CD4-positive, alpha-beta T cell treated with Interleukin-21 for 1 hour (primary cell): ENCODE measurements around the gene HLTF.
A peak's percentile ranks its signal among the peaks of the same experiment; 100 is the strongest.

Experiments used
- DNase-seq: peaks from one replicate; pipeline ENCODE4 v3.0.0-alpha.2; 2020

HLTF gene

DNA sequence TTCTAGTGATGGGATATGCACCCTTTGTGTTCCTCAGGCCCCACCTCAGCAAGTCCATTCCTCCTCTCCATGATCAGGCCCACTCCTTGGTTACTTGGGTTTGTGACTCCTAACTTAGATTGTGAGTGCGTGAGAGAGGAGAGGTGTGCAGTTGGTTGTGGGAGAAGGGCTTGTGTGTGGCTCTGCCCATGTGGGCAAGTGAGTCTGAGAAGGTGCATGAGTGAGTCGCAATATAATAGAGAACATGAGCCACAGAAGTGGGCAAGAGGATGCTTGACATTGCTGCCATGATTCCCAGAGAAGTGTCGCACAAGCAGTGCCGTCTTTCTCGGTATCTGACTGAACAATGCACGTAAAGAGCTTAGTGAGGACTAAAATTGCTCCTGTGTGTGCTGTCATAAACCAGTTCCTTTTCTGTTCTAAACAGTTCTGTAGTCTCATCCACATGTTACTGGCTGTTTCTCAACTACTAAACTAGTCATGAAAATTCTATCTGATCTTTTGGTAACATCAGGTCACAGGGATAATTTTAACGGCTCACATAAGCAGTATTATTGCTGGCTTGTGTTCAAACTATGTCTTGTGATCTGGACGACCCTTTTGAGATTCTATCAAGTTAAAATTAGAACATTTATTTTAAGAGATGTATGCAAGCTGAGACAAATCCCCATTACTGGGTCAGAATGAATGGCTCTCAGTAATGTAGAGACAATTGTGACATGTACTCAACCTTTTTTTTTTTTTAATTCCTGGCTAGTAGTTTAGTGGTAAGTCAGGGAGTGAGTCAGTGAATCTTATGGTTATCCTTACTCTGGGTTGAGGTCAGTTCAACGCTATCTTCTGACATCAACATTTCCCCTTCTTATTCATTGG is 69.4 kb downstream of the HLTF start:
- DNase-seq, result no peak

DNA sequence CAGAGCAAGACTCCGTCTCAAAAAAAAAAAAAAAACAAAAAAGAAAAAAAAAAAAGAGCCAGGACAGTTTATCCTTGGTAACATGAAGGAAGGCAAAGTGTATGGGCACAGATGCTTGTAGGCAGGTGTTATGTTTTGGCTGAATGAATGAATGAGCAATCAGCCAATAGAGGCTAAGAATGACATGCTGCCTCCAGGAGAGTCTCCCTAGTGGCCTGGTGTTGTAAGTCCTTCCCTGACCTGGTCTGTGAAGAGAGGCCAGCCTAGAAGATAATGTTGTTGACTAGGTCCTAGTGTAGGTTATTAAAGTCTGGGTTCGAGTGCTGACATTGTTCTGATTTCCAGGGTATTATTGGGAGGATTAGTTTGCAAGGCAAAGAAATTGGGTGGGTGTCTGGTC is 70.1 kb downstream of the HLTF start:
- DNase-seq, result no peak

DNA sequence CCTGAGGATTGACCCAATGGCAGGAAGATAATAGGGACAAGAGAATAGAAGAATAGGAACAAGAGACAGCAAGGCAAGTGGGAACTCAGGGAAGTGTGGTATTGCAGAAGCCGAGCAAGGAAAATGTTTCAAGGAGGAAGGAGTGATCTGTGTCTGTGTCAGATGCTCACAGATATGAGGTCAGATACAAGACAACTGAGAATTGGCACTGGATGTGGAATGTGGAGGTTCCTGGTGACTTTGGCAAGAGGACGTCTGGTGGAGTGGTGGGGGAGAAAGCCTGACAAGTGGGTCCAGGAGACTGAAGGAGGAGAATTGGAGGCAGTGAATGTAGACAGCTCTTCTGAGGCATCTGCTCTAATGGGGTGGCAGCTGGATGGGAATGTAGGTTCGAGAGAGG is 70.9 kb downstream of the HLTF start:
- no peak for DNase-seq

DNA sequence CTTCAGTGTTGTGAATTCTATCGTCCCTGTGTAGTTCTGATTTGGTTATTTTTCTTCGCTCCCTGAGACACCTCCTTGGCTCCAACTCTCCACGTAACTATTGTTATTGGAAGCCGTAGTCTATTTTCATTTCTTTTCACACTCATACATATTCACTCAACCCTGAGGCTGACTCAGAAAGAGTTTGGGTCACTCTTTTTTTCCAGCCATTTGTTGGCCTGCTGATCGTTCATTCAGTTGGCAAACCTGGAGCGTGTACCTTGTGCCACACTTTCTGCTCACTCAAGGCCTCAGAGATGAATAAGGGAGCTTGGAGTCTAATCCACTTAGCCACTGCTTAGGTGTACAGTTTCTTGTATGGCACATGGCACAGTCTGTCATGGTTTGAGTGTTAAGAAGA is 72.6 kb downstream of the HLTF start:
- no peak for DNase-seq

DNA sequence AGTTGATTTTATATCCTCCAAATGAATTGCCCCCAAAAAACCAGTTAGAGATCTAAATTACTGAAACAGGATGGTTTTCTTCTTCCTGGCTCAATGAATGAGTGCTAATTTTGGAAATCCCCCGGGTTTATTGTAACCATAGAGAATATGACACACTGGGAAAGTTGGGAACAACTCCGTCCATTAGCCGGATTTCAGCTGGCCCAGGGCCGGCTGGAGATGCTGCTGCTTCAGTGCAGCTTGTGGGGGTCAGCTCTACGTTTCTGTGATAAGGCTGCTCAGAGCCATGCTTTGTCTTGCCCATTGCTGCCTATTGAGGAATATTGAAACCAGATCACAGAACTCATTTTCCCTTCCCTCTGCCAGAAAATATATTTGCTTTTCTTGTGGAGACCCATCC is 74.7 kb downstream of the HLTF start:
- DNase-seq, result no peak

DNA sequence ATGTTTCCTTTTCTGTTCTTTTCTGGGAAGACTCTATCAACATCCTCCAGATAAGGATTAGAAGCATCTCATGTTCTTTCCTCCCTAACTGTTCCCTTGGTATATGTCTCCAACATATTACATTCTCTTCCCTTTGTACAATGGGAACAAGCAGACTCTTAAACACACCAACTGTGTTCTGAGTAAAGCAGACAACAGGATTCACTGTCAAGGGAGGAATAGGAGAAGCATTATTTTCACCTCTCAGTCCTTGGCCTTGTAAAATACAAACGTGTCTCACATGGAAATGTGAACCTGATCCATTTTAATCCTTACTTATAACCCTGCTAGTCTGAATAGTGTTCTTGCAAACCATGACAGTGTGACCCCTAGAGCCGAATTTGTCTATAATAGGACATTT is 75.4 kb downstream of the HLTF start:
- DNase-seq, result no peak

DNA sequence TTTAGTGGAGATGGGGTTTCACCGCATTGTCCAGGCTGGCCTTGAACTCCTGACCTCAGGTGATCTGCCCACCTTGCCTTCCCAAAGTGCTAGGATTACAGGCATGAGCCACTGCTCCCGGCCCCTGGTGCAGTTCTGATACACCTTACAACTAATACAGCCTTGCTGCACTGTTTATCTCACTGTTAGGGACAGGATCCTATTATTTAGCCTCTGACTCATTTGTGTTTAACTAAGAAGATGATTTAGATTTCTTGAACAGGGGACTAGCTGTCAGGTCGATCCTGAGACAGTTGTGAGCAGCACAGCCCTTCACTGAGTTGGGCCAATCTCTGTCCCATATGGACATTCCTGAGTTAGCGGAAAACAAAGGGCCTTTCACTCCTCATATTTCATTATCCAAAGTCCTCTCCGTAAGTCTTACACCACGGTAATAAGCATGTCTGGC is 75.8 kb downstream of the HLTF start:
- DNase-seq, result no peak

DNA sequence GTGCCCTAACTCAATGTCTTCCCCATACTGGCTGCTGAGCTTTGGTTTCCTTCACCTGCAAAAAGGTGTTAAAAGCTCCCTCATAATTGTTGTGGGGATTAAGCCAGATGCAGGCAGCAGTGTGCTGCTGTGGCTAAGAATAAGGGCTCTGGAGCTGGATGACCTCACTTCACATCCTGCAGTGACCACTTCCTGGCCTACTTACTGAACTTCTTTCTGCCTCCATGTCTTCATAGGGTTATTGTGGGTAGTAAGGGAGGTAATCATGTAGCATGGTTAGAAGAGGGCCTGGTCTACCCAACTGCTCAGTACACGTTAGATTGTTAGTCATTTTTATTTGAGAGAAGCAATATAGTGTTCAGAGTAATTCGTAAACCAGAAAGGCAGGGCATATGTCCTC is 76.6 kb downstream of the HLTF start:
- DNase-seq, result peak; percentile 64

DNA sequence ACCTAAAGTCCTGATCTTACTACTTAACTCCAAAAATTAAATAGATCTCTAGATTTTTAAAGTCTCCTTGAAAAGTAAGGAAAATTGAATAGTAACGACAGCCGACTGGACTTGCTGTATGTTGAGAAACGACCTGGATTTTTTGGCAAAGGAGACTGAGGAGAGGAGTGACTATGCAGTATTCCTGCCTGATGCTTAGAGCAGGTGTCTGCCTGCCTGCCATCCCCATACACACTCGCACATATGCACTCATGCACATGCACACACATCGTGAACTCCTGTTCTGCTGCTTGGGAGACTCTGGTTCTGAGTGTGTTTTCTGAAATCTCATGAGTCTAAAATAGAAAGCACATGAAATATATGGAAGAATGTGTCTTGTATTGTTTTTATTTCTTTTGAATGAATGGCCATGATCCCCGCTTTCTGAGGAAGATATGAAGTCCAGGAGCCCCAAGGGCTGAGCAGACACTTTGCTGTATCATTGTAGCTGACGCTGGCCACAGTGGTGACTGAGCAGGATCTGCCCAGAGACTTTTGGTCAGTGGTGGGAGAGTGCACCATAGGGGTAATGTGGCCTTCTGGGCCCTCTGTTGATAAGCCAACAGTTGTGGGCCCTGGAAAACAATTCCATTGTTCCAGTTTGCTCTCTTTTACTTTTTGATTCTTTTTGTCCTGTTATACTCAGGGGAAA is 78.6 kb downstream of the HLTF start:
- DNase-seq, result no peak

DNA sequence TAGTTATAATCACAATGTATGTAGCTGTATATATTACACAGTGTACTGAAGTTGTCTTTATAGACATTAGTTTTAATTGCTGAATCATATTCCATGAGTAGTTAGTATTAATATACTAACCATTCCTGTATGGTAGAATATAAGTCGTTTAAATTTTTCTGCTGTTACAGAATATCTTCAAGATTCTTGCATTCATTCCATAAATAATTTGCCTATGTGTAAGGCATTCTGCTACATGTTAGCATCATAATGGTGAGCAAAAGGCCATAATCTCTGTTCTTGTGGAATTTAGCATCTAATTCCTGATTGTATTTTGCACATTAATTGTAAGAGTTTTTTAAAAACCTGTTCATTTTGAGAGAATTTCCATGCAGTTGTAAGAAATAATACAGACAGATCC is 80.9 kb downstream of the HLTF start:
- DNase-seq, result no peak

DNA sequence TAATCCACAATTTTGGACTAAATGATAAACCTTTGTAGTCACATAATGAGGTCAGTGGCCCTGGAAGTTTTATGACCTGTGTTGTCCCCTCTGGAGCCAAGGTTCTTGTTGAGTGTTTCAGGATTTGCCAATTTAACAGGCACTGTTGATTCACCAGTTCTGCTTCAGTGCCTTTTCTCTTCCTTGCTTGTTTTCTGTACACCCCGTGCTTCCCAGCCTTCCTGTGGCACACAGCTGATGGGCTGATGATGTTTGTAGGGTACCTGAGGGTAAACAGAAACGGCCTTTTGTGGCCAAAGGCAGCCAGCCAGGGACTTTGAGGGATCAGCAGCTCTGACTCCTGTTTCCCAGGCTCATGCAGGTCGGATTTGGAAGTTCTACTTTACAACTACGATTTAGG is 81.7 kb downstream of the HLTF start:
- no peak for DNase-seq

DNA sequence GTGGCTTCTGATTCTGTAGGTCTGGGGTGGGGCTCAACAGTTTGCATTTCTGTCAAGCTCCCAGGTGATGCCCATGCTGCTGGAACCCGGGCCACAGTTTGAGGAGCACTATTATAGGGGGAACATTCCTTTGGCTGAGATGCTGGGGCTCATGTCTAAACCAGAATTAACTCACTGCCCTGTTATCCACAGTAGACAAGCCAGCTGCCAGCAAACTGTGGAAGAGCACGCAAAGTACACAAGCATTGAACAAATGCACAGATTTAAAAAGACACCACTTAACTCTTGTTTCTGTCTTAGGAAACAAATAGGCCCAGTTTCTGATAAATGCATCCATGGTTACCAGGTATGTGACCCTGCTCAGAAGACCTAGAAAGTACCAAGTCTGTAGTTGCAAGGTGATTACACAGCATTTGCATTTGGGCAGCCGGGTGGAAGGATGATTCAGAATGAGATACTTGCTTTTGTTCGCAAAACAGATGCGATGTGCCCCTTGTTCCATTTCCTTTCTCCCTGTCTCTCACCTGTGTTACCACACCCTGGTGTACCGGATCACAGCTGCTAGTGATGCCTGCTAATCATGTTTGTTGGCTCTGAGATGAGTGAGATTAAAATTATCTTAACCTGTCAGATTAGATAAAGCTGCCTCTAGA is 82.6 kb downstream of the HLTF start:
- DNase-seq, result peak; percentile 14

DNA sequence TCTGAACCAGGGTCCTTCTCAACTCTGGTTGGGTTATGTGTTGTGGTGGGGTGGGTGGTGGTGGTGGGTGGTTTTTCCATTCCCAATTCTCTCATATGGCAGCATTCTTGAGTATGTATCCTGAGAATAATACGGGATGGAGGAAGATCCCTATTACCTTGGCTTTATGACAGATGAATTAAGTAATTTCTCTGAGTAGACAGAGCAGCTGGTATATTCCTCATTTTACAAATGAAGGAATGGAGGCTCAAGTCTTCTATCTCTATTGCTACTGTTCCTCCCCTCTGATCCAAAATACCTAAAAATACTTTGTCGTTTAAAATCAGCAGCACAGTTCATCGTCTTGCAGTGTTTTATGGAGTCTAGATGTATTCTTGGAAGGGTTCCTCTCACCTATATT is 84.6 kb downstream of the HLTF start:
- DNase-seq, result no peak

DNA sequence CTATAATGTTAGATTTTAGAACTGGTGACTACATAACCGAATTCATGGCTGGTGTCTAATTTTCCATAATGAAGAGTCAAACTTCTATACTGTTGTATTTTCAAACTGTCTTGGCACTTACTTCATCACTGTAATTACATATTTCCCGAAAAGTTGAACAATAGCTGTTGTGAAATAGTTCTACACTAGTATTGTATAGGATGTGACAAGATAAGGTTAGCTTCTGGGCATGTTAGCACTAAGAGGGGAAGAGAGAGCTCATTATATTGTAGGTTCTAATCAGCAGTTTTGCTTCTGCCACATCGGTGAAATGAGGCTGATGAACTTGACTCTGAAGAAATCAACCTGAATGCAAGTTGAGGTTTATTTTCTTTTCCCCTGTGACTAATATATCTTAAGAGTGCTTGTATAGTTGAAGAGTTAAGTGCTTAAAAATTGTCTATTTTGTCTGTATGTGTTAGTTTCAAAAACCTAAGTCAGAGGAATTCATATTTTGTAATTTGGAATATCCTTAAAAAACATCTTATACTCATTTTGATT is 86.1 kb downstream of the HLTF start:
- no peak for DNase-seq

DNA sequence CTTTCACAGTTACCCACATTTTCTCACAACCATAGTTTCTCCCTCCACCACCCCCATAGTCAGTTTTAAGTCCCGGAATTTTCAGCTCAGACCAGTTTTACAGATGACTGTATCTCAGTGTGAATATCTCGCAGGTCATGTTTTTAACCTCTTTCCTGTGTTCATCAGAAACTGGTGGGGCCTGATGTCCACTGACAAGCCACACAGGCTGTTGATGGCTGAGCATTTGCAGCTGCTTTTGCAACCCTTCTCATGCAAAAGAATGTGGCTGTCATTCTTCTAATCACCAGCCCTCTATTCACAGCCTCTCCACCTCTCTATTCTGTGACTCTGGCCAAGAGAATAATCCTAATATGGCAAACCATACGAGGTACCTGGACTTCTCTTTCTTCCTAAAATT is 86.5 kb downstream of the HLTF start:
- no peak for DNase-seq

DNA sequence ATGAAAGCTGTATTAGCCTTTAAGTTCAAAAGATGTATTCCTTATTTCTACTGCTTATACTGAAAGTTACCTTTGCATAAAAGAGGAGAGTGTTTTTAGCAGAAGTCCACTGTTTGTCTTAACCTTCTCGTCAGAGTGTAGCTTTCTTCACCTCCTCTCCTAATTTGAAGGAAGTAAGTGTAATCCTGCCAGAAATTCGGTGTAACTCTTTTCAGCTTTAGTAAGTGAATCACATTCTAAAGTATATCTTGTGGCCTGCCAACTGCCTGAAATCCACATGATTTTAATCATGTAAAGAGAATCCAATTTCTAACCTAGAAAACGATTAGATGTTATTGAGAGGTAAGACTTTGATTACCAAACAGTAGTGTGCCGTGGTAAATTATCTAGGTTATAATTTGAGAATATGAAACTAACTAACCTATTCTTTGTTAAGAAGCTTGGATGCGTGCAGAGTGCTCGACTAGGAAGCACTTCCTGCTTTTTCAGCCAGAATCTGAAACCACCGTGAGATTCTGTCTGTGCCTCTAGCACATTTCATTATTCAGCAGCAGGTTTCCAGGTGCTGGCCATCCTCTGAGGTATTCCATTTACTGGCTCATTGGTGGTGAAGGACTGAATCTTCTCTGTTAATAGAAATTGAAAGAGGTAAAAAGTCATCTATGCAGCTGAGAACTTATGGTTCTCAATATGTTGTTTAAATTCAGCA is 87.5 kb downstream of the HLTF start:
- peak; percentile 26 for DNase-seq

DNA sequence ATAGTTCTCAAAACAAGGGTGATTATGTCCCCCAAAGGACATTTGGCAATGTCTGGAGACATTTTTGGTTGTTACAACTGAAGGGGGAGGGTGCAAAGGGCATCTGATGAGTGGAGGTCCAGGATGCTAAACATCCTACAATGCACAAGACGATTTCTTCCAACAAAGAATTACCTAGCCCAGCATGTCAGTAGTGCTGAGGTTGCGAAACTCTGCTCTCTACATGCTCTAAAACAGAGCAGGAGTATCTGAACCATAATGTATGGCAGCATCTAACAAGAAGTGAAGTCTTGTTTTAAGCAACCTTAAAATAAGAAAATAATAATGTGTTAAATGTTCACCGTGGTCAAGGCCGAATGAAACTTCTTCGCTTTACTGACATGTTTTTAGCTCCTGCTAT is 88.0 kb downstream of the HLTF start:
- DNase-seq, result no peak

DNA sequence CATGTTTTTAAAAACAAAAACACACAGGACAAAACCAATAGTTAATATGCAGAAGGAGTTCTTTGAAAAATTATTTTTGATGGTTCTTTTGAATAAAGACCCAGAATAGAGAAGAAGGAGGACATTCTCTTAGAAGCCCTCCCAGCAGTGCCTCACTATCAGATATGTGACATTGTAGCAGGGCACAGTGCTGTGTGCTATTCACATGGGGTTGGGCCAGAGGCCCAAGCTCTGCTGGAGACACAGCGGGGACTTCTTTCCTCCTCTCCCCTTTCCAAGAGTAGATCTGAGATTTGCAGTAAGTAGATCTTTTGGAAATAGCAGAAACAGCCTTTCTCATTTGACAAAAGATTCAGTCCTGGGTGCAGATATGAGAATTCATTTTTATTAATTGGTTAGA is 88.7 kb downstream of the HLTF start:
- DNase-seq, result no peak

DNA sequence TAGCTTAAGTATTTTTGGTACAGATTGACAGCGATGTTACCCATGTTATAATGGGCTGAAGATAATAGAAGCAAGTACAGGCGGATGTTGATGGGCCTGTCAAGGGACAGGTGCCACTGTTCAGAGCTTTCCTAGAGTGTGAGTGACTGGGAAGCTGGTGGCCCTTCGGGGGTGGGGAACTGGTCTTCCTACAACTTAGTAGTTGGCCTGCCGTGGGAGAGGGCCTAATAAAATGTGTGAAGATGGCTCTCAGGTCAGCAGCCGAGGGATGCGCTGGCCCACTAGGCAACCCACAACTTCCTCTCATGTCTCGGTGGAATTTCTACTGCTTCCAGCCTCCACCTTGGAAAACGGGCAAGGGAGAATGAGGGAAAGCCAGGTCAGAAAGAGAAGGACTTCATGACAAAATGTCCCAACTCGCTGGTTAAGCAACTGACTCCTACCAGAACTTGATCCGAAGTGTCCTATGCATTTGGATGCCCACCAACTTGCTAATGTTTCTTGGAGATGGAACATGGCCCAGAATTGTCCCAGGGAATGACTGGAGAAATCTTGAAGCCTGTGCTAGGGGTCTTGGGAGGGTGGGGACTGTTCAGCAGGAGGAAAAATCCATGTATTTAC is 93.6 kb downstream of the HLTF start:
- DNase-seq, result no peak

DNA sequence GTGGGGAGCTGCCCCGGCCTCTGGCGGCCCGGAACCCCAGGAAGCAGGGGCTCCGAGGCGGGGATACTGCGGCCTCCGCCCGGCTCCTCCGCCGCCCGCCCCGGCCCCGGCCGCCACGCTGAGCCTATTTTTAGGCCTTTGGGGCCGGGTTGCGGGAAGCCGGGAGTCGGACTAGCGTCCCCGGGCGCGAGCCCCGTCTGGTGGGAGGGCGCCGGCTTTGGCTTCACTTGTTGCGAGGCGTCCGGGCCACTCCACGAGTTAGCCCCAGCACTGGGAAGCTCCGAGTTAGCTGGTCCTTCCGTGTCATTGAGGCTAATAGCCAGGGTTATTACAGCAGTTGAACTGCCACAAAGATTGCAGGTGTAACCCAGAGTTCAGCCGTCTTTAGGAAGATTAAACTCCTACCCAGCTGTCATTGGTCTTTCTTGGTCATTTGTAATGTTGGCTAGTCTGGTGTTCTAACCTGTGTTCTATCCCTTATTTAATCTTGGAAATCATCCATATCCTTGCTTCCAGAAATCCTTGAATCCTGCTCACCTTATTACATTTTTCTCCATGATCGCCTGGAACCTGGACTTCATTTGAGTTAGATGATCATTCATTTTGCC is 94.2 kb downstream of the HLTF start:
- DNase-seq, result peak; percentile 55

DNA sequence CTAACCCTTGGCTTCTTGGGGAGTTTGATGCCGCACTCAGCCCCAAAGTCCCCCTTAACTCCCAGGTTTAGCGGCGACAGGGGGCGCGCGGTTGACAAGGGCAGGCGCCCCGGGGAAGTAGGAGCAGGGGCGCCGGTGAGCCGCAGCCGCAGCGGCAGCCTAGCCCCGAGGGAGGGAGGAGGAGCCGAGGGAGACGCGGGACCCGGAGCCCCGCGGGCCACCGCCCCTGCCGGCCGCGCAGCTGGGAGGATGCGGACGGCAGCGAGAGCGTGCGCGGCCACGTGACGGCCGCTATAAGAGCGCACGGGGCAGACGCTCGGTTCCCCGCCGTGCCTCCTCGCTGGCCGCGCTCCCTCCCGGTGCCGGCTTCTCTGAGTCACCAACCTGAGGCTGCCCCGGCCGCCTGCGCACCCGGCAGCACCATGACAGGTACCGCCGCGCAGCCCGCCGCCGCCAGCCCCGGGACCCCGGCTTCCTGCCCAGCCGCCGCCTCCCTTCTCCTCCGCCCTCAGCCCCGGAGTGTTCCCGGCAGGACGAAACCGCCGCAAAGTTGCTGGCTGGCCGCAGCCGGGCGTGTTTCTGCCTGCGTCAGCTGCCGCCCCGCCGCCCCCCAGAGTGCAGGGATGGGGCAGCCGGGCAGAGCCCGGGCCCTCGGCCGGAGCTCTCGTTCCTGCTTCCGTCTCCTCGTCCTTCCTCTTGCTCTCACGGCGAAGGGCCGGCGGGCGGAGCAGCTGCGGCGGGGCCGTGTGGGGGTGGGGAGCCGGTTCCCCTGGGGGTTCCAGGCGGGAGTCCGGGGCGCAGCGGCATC is 94.9 kb downstream of the HLTF start, which contains the start of gene GYG1:
TSS of gene GYG1 (plus strand) at position 322 of the 808 bp plus-strand sequence. CDS start at position 423, 101 bp downstream.
- peak; percentile 78 for DNase-seq
